SK-N-SH treated with all-trans-retinoic acid at 6 μM for 48 hours (cell line): ENCODE data around the gene TOB1.

ENCODE experiments used
- ATAC-seq: fragments of 200-7000 bp; cut with Tn5 transposase; 3 replicates; pipeline ENCODE4 v1.9.1; 2020; ENCODE audit warnings: mild to moderate bottlenecking, moderate library complexity
- ARNTL ChIP-seq: fragments of 450-650 bp; formaldehyde crosslinking; IDR thresholded peaks from 2 replicates; pipeline ENCODE4 v1.5.0; 2020; ENCODE audit warnings: low read depth, mild to moderate bottlenecking, moderate library complexity, borderline replicate concordance
- BACH2 ChIP-seq: fragments of 250-450 bp; sonication (Bioruptor Pico); IDR thresholded peaks from 2 replicates; pipeline ENCODE4 v1.9.0; 2021; ENCODE audit warnings: mild to moderate bottlenecking, borderline replicate concordance
- CSDC2 ChIP-seq: fragments of 250-450 bp; sonication (Bioruptor Pico); IDR thresholded peaks from 2 replicates; pipeline ENCODE4 v1.5.0; 2020; ENCODE audit warnings: mild to moderate bottlenecking, moderate library complexity
- CSRNP3 ChIP-seq: fragments of 250-450 bp; sonication (Bioruptor Pico); IDR thresholded peaks from 2 replicates; pipeline ENCODE4 v1.5.1; 2021; ENCODE audit warnings: mild to moderate bottlenecking, moderate library complexity
- ESRRG ChIP-seq: fragments of 250-450 bp; sonication (Bioruptor Pico); IDR thresholded peaks from 2 replicates; pipeline ENCODE4 v1.6.1; 2021; ENCODE audit warnings: mild to moderate bottlenecking
- GLIS3 ChIP-seq: fragments of 250-450 bp; sonication (Bioruptor Pico); IDR thresholded peaks from 2 replicates; pipeline ENCODE4 v1.5.0; 2020; ENCODE audit warnings: mild to moderate bottlenecking, moderate library complexity
- ISL1 ChIP-seq: fragments of 250-450 bp; sonication (Bioruptor Pico); IDR thresholded peaks from 2 replicates; pipeline ENCODE4 v2.1.2; 2022; ENCODE audit warnings: mild to moderate bottlenecking, moderate library complexity
- OSR1 ChIP-seq: fragments of 250-450 bp; sonication (Bioruptor Pico); IDR thresholded peaks from 2 replicates; pipeline ENCODE4 v1.8.0; 2022; ENCODE audit warnings: moderate library complexity, mild to moderate bottlenecking, inconsistent platforms
- POU6F1 ChIP-seq: fragments of 250-450 bp; sonication (Bioruptor Pico); IDR thresholded peaks from 2 replicates; pipeline ENCODE4 v1.8.0; 2021; ENCODE audit warnings: low read depth, mild to moderate bottlenecking, moderate library complexity, borderline replicate concordance
- PPARA ChIP-seq: fragments of 250-450 bp; sonication (Bioruptor Pico); IDR thresholded peaks from 2 replicates; pipeline ENCODE4 v1.5.0; 2020; ENCODE audit warnings: mild to moderate bottlenecking, borderline replicate concordance
- SNAI2 ChIP-seq: fragments of 250-450 bp; sonication (Bioruptor Pico); IDR thresholded peaks from 2 replicates; pipeline ENCODE4 v1.5.0; 2020; ENCODE audit warnings: mild to moderate bottlenecking, moderate library complexity
- TCF4 ChIP-seq: fragments of 250-450 bp; sonication (Bioruptor Pico); IDR thresholded peaks from 2 replicates; pipeline ENCODE4 v1.8.0; 2021; ENCODE audit warnings: mild to moderate bottlenecking, moderate library complexity, borderline replicate concordance
- TOX ChIP-seq: fragments of 250-450 bp; sonication (Bioruptor Pico); IDR thresholded peaks from 2 replicates; pipeline ENCODE4 v1.8.0; 2021; ENCODE audit warnings: mild to moderate bottlenecking, moderate library complexity, borderline replicate concordance
- TSHZ2 ChIP-seq: fragments of 250-450 bp; sonication (Bioruptor Pico); IDR thresholded peaks from 2 replicates; pipeline ENCODE4 v1.5.0; 2020; ENCODE audit warnings: mild to moderate bottlenecking, moderate library complexity
- ZC3H10 ChIP-seq: fragments of 250-450 bp; sonication (Bioruptor Pico); IDR thresholded peaks from 2 replicates; pipeline ENCODE4 v1.5.1; 2021; ENCODE audit warnings: mild to moderate bottlenecking, moderate library complexity
- ZFP3 ChIP-seq: fragments of 250-450 bp; sonication (Bioruptor Pico); IDR thresholded peaks from 2 replicates; pipeline ENCODE4 v1.5.0; 2020; ENCODE audit warnings: mild to moderate bottlenecking, moderate library complexity
- ZFP30 ChIP-seq: fragments of 450-650 bp; formaldehyde crosslinking; IDR thresholded peaks from 2 replicates; pipeline ENCODE4 v1.5.0; 2022; ENCODE audit warnings: mild to moderate bottlenecking, moderate library complexity
- ZNF565 ChIP-seq: fragments of 450-650 bp; formaldehyde crosslinking; conservative IDR thresholded peaks from 2 replicates; pipeline ENCODE4 v1.5.0; 2020; ENCODE audit warnings: low read depth, mild to moderate bottlenecking, moderate library complexity
- ZNF70 ChIP-seq: fragments of 450-650 bp; formaldehyde crosslinking; IDR thresholded peaks from 2 replicates; pipeline ENCODE4 v1.5.0; 2020; ENCODE audit warnings: mild to moderate bottlenecking, moderate library complexity
- ZNF8 ChIP-seq: fragments of 450-650 bp; formaldehyde crosslinking; IDR thresholded peaks from 2 replicates; pipeline ENCODE4 v1.5.0; 2020; ENCODE audit warnings: mild to moderate bottlenecking, moderate library complexity
- TF ChIP-seq, protein P1 (sequence below): fragments of 250-450 bp; sonication (Bioruptor Pico); IDR thresholded peaks from 2 replicates; pipeline ENCODE4 v1.8.0; 2020; ENCODE audit warnings: mild to moderate bottlenecking, moderate library complexity, borderline replicate concordance

TOB1 gene

DNA sequence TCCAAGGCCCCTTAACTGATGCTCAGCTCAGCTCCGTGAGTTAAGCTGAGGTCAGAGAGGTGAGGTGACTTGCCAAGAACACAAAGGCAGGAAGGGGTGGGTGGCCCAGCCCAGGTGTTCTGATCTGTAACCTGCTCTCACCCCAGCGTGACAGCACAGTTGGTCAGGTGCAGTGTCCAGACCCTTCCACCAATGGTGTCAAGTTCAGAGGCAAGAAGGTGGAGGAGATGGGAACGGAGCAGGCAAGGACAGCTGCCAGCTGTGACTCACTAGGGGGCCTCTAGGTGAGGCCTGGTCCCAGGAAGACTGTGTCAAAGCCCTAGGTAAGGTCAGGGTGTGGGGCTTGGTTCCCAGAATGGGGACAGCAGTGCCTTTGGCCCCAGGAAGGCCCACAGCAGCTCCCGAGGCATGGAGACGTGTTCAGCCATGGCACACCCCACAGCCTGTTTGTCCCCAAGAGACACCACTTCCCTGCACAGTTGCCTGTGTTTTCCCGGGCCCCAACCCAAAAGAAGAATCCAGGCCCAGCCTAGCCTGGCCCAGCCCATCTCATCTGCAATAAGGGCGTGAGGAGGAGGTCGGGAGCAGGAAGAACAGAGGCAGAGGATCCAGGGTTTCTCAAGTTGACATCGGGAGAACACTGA lies 23.5 kb downstream of the TOB1 start (continued):
- no peak for TF ChIP-seq PPARA

GRCh38 chr17:50841949-50842354 lies 24.2 kb downstream of the TOB1 start:
- TF ChIP-seq, protein P1, sequence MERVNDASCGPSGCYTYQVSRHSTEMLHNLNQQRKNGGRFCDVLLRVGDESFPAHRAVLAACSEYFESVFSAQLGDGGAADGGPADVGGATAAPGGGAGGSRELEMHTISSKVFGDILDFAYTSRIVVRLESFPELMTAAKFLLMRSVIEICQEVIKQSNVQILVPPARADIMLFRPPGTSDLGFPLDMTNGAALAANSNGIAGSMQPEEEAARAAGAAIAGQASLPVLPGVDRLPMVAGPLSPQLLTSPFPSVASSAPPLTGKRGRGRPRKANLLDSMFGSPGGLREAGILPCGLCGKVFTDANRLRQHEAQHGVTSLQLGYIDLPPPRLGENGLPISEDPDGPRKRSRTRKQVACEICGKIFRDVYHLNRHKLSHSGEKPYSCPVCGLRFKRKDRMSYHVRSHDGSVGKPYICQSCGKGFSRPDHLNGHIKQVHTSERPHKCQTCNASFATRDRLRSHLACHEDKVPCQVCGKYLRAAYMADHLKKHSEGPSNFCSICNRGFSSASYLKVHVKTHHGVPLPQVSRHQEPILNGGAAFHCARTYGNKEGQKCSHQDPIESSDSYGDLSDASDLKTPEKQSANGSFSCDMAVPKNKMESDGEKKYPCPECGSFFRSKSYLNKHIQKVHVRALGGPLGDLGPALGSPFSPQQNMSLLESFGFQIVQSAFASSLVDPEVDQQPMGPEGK (CRISPR knock-in tag): no peak
- peak; percentile 97 for ATAC-seq

- TF ChIP-seq ZFP30 (CRISPR knock-in tag) (no peak), ZNF70 (CRISPR knock-in tag) (no peak), PPARA (no peak), GLIS3 (CRISPR knock-in tag) (no peak), ARNTL (no peak), ZFP3 (CRISPR knock-in tag) (no peak), ISL1 (CRISPR knock-in tag) (no peak), CSRNP3 (no peak), ZNF8 (CRISPR knock-in tag) (no peak), CSDC2 (CRISPR knock-in tag) (no peak), OSR1 (CRISPR knock-in tag) (no peak), BACH2 (no peak), TSHZ2 (no peak), ZNF565 (CRISPR knock-in tag) (no peak), TOX (CRISPR knock-in tag) (no peak), ZC3H10 (CRISPR knock-in tag) (no peak)
- TF ChIP-seq, protein P1 (CRISPR knock-in tag): no peak
- peak; percentile 37 for ATAC-seq
Measured at GRCh38 chr17:50841277-50841948, 24.7 kb downstream of the TOB1 start.

DNA sequence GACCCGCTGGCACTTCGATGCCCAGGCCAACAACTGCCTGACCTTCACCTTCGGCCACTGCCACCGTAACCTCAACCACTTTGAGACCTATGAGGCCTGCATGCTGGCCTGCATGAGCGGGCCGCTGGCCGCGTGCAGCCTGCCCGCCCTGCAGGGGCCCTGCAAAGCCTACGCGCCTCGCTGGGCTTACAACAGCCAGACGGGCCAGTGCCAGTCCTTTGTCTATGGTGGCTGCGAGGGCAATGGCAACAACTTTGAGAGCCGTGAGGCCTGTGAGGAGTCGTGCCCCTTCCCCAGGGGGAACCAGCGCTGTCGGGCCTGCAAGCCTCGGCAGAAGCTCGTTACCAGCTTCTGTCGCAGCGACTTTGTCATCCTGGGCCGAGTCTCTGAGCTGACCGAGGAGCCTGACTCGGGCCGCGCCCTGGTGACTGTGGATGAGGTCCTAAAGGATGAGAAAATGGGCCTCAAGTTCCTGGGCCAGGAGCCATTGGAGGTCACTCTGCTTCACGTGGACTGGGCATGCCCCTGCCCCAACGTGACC lies 25.8 kb downstream of the TOB1 start:
- no peak for ATAC-seq
- no peak for TF ChIP-seq TOX (CRISPR knock-in tag)
- TF ChIP-seq PPARA: no peak
- no peak for TF ChIP-seq POU6F1 (CRISPR knock-in tag)
- TF ChIP-seq OSR1 (CRISPR knock-in tag): no peak
- no peak for TF ChIP-seq ARNTL
- no peak for TF ChIP-seq TCF4 (CRISPR knock-in tag)
- no peak for TF ChIP-seq TSHZ2
- no peak for TF ChIP-seq SNAI2 (CRISPR knock-in tag)
- no peak for TF ChIP-seq ZFP3 (CRISPR knock-in tag)
- TF ChIP-seq ZNF70 (CRISPR knock-in tag): no peak
- TF ChIP-seq ESRRG (CRISPR knock-in tag): no peak
- TF ChIP-seq CSRNP3: no peak
